ENCODE measurements around the gene LRRC75A. TPM values are rescaled to one million over a fixed set of nuclear protein-coding genes. Genes with fewer than 3 reads are reported as not detected.
A peak's percentile ranks its signal among the peaks of the same experiment; 100 is the strongest.
"Not testable (repeated sequence)": the region's sequence is repeated elsewhere in the genome, so short reads cannot be mapped to it uniquely, and the experiment has no call there.

Gene LRRC75A
- total and polyA plus RNA-seq, 2 donors (not counting 3 experiments of a cell fraction or from before 2014, with no cell fraction given) = 3.7 to 6.1 TPM

- Histone ChIP-seq H3K4me3 (replicated peaks in 1 of 3; ENCODE audit: insufficient read depth in 1 of 3, low read depth in 1 of 3, low read length in 3 of 3) (no peak overlapping the region), H3K4me2 (ENCODE audit: insufficient read depth, low read length) (no peak overlapping the region), H3K27me3 (ENCODE audit: control insufficient read depth in 2 of 2, insufficient read depth in 2 of 2, low read length in 2 of 2) (peaks cover 0 to 2% of the 10 kb centered on the region in 2 experiments), H3K27ac (ENCODE audit: insufficient read depth, low read depth, low read length) (peak overlapping the region; percentile 15), H3K36me3 (ENCODE audit: control insufficient read depth in 2 of 2, extremely low read depth in 1 of 2, insufficient read depth in 2 of 2, low read length in 2 of 2) (no peaks in the 10 kb centered on the region), H2AFZ (ENCODE audit: low read depth, low read length) (no peak overlapping the region), H3K9me3 (replicated peaks; ENCODE audit: control insufficient read depth, insufficient read depth, low read length) (no peaks in the 10 kb centered on the region), H3K9me1 (replicated peaks; ENCODE audit: control insufficient read depth, extremely low read depth, insufficient read depth, low read length) (no peaks in the 10 kb centered on the region), H3K9ac (replicated peaks; ENCODE audit: extremely low read depth, insufficient read depth, low read length) (no peak overlapping the region), H3K4me1 (ENCODE audit: control insufficient read depth, extremely low read depth, insufficient read depth, low read length) (peaks cover 8% of the 10 kb centered on the region), H3K79me2 (ENCODE audit: control insufficient read depth, insufficient read depth, low read length) (no peaks in the 10 kb centered on the region), H4K20me1 (replicated peaks; ENCODE audit: control insufficient read depth, extremely low read depth, insufficient read depth, low read length) (no peaks in the 10 kb centered on the region)
- FAIRE-seq (peak; percentile 75), DNase-seq (ENCODE audit: low read depth, low spot score) (peak; percentile 67)
- dilution Hi-C loops (cut with MboI; ENCODE audit: extremely low pct_ligation_motif_present, low sequenced_read_pairs) = no loop called here
- ChIA-PET POLR2A (no interaction called here), CTCF (interaction anchor here (1.7 kb wide), 1 partner anchor 29 kb away, joined by 3 read pairs; no protein-coding TSS in a partner anchor)
- intact Hi-C loops (cut with micrococcal nuclease) = no loop called here
- TF ChIP-seq GATA2 (IDR thresholded peaks at IDR 0.05; ENCODE audit: insufficient read depth, insufficient read length, low read depth, low read length) (peak; percentile 57), POLR2A (IDR thresholded peaks at IDR 0.05; ENCODE audit: low read depth, low read length) (no peak), JUN (IDR thresholded peaks at IDR 0.05; ENCODE audit: borderline replicate concordance, insufficient read depth, insufficient read length, low read depth) (peak; percentile 65)
- BruUV-seq (replicated peaks) = no TSS peak
These were observed 93.4 kb downstream of the LRRC75A start for GRCh38 chr17:16398270-16399267.

DNA sequence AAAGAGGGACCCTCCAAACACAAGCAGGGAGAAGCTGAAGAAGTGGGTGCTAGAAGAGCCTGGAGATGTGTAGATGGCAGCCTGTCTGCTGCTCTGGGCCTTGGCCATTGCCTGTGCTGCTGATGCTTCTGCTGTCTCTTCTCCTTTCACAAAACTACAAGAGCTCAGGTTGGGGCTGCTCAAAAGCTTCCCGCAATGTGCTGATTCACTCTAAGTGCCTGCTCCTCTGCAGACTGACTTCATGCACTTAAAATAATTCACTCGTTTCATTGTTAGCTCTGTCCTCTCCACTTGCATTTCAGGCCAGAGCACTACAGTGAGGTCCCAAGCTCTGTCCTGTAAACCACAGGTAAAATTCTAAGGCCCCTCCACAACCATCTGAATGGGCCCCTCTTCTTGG lies 95.3 kb downstream of the LRRC75A start:
- BruUV-seq (replicated peaks); H3K36me3 ChIP-seq (ENCODE audit: control insufficient read depth in 2 of 2, extremely low read depth in 1 of 2, insufficient read depth in 2 of 2, low read length in 2 of 2); dilution Hi-C loops (cut with MboI; ENCODE audit: extremely low pct_ligation_motif_present, low sequenced_read_pairs); H3K9me3 ChIP-seq (replicated peaks; ENCODE audit: control insufficient read depth, insufficient read depth, low read length); H3K79me2 ChIP-seq (ENCODE audit: control insufficient read depth, insufficient read depth, low read length); H2AFZ ChIP-seq (ENCODE audit: low read depth, low read length); H3K9me1 ChIP-seq (replicated peaks; ENCODE audit: control insufficient read depth, extremely low read depth, insufficient read depth, low read length); H3K4me2 ChIP-seq (ENCODE audit: insufficient read depth, low read length); CTCF ChIA-PET; DNase-seq (ENCODE audit: low read depth, low spot score); H3K27ac ChIP-seq (ENCODE audit: insufficient read depth, low read depth, low read length); H3K27me3 ChIP-seq (ENCODE audit: control insufficient read depth in 2 of 2, insufficient read depth in 2 of 2, low read length in 2 of 2); H3K4me1 ChIP-seq (ENCODE audit: control insufficient read depth, extremely low read depth, insufficient read depth, low read length); H3K9ac ChIP-seq (replicated peaks; ENCODE audit: extremely low read depth, insufficient read depth, low read length); H3K4me3 ChIP-seq (replicated peaks in 1 of 3; ENCODE audit: insufficient read depth in 1 of 3, low read depth in 1 of 3, low read length in 3 of 3); H4K20me1 ChIP-seq (replicated peaks; ENCODE audit: control insufficient read depth, extremely low read depth, insufficient read depth, low read length); intact Hi-C loops (cut with micrococcal nuclease): not testable (repeated sequence)
- POLR2A ChIA-PET = interaction anchor here (1.1 kb wide), 1 partner anchor 16 kb away, joined by 3 read pairs; the partner anchor contains the start of gene UBB
- peak; percentile 59 for FAIRE-seq

- intact Hi-C loops (cut with micrococcal nuclease); CTCF ChIA-PET: not testable (repeated sequence)
These were observed 96.1 kb downstream of the LRRC75A start for GRCh38 chr17:16395887-16396286.

More at GRCh38 chr17:16395887-16396286, 96.1 kb downstream of the LRRC75A start:
- H3K4me2 ChIP-seq (ENCODE audit: insufficient read depth, low read length); H3K9me1 ChIP-seq (replicated peaks; ENCODE audit: control insufficient read depth, extremely low read depth, insufficient read depth, low read length); H3K27ac ChIP-seq (ENCODE audit: insufficient read depth, low read depth, low read length); H3K79me2 ChIP-seq (ENCODE audit: control insufficient read depth, insufficient read depth, low read length); FAIRE-seq; dilution Hi-C loops (cut with MboI; ENCODE audit: extremely low pct_ligation_motif_present, low sequenced_read_pairs); DNase-seq (ENCODE audit: low read depth, low spot score); H3K9ac ChIP-seq (replicated peaks; ENCODE audit: extremely low read depth, insufficient read depth, low read length); H3K27me3 ChIP-seq (ENCODE audit: control insufficient read depth in 2 of 2, insufficient read depth in 2 of 2, low read length in 2 of 2); H2AFZ ChIP-seq (ENCODE audit: low read depth, low read length); H3K36me3 ChIP-seq (ENCODE audit: control insufficient read depth in 2 of 2, extremely low read depth in 1 of 2, insufficient read depth in 2 of 2, low read length in 2 of 2); POLR2A ChIA-PET; H3K4me3 ChIP-seq (replicated peaks in 1 of 3; ENCODE audit: insufficient read depth in 1 of 3, low read depth in 1 of 3, low read length in 3 of 3); H4K20me1 ChIP-seq (replicated peaks; ENCODE audit: control insufficient read depth, extremely low read depth, insufficient read depth, low read length); BruUV-seq (replicated peaks); H3K4me1 ChIP-seq (ENCODE audit: control insufficient read depth, extremely low read depth, insufficient read depth, low read length); H3K9me3 ChIP-seq (replicated peaks; ENCODE audit: control insufficient read depth, insufficient read depth, low read length): not testable (repeated sequence)

Measured in endothelial cell of umbilical vein (primary cell).